IMR-90 (cell line): ENCODE results near the gene AKAP1.

ENCODE experiments used
- CEBPB ChIP-seq: IDR thresholded peaks from 2 replicates; pipeline ENCODE4 v1.6.1; 2012; ENCODE audit warnings: low read depth, low read length, improper control_type of control experiment
- MAZ ChIP-seq: IDR thresholded peaks from 2 replicates; pipeline ENCODE4 v1.6.1; 2012; ENCODE audit warnings: low read depth, mild to moderate bottlenecking, low read length, improper control_type of control experiment, moderate library complexity, borderline replicate concordance
- MXI1 ChIP-seq: IDR thresholded peaks from 2 replicates; pipeline ENCODE4 v1.6.1; 2012; ENCODE audit warnings: low read depth, mild to moderate bottlenecking, low read length, moderate library complexity, borderline replicate concordance
- POLR2A ChIP-seq: IDR thresholded peaks from 2 replicates; pipeline ENCODE4 v1.6.1; 2012; ENCODE audit warnings: mild to moderate bottlenecking, low read depth, low read length
- RAD21 ChIP-seq: IDR thresholded peaks from 2 replicates; pipeline ENCODE4 v1.6.1; 2012; ENCODE audit warnings: low read length, improper control_type of control experiment
- RCOR1 ChIP-seq: IDR thresholded peaks from 2 replicates; pipeline ENCODE4 v1.6.1; 2012; ENCODE audit warnings: mild to moderate bottlenecking, low read length, improper control_type of control experiment; ENCODE audit not compliant: insufficient replicate concordance
- RFX5 ChIP-seq: IDR thresholded peaks from 2 replicates; pipeline ENCODE4 v1.8.0; 2012; ENCODE audit warnings: low read depth, mild to moderate bottlenecking, low read length, moderate library complexity
- SMC3 ChIP-seq: fragments of 150-350 bp; IDR thresholded peaks from 2 replicates; pipeline ENCODE4 v1.6.1; 2016; ENCODE audit warnings: low read depth, mild to moderate bottlenecking, antibody characterized with exemption, low read length, moderate library complexity
- TF ChIP-seq, protein P1 (sequence below): conservative IDR thresholded peaks from 2 replicates; pipeline ENCODE4 v1.5.1; 2012; ENCODE audit warnings: mild to moderate bottlenecking, low read depth, low read length, improper control_type of control experiment
- TF ChIP-seq, protein P2 (sequence below): fragments of 150-350 bp; IDR thresholded peaks from 2 replicates; pipeline ENCODE4 v1.6.1; 2017; ENCODE audit warnings: mild to moderate bottlenecking, antibody characterized with exemption, low read length, low read depth

DNA sequence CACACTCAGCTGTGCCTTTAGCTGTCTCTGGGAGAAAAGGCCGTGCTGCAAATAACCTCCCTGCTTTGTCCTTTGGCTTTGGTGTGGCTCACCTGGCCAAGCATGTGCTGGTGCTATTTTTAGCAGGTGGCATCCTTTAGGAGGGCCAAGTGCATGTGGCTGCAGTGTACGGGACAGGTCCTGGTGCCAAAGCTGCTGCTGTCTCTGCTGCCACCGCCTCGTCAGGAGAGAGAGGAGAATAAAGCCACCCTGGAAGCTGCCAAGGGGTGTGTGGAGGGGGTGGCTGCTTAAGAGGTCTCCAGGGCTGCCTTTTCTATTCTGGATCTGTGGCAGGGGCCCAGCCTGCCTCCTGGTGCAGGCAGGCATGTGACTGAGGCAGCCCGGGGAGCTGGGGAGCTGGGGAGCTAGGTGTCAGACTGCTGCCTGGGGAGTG is 6.2 kb downstream of the AKAP1 start:
- TF ChIP-seq, protein P1, sequence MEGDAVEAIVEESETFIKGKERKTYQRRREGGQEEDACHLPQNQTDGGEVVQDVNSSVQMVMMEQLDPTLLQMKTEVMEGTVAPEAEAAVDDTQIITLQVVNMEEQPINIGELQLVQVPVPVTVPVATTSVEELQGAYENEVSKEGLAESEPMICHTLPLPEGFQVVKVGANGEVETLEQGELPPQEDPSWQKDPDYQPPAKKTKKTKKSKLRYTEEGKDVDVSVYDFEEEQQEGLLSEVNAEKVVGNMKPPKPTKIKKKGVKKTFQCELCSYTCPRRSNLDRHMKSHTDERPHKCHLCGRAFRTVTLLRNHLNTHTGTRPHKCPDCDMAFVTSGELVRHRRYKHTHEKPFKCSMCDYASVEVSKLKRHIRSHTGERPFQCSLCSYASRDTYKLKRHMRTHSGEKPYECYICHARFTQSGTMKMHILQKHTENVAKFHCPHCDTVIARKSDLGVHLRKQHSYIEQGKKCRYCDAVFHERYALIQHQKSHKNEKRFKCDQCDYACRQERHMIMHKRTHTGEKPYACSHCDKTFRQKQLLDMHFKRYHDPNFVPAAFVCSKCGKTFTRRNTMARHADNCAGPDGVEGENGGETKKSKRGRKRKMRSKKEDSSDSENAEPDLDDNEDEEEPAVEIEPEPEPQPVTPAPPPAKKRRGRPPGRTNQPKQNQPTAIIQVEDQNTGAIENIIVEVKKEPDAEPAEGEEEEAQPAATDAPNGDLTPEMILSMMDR: no peak
- no peak for TF ChIP-seq MXI1
- TF ChIP-seq SMC3: no peak
- TF ChIP-seq RAD21: no peak
- no peak for TF ChIP-seq CEBPB
- TF ChIP-seq POLR2A: no peak
- TF ChIP-seq RCOR1: no peak
- TF ChIP-seq RFX5: no peak
- no peak for TF ChIP-seq MAZ
- TF ChIP-seq, protein P2, sequence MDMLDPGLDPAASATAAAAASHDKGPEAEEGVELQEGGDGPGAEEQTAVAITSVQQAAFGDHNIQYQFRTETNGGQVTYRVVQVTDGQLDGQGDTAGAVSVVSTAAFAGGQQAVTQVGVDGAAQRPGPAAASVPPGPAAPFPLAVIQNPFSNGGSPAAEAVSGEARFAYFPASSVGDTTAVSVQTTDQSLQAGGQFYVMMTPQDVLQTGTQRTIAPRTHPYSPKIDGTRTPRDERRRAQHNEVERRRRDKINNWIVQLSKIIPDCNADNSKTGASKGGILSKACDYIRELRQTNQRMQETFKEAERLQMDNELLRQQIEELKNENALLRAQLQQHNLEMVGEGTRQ: no peak
